T-helper 17 cell (primary cell): ENCODE results near the gene LRRC4C. TPM values are rescaled to one million over a fixed set of nuclear protein-coding genes. Genes with fewer than 3 reads are reported as not detected.
A peak's percentile ranks its signal among the peaks of the same experiment; 100 is the strongest.

Source experiments
- ATAC-seq: fragments of 150-1000 bp; cut with Tn5 transposase; 2 replicates; pipeline ENCODE4 v1.10.0; 2021; ENCODE audit warnings: mild to moderate bottlenecking, moderate library complexity
- DNase-seq, 3 donors: peaks; one replicate each; pipeline versions ENCODE4 v3.0.0 to v3.0.0-alpha.2; 2020 to 2021
- H3K9me3 ChIP-seq: one replicate; pipeline ENCODE4 v1.7.0; 2013; ENCODE audit warnings: low read length, mild to moderate bottlenecking; ENCODE audit not compliant: control insufficient read depth, poor library complexity, severe bottlenecking
- H3K27ac Mint-ChIP-seq: one replicate; pipeline ENCODE4 v1.8.0; 2022; ENCODE audit warnings: mild to moderate bottlenecking, moderate library complexity, mixed read lengths
- H3K27me3 Mint-ChIP-seq: one replicate; pipeline ENCODE4 v1.8.0; 2022; ENCODE audit warnings: mixed read lengths
- H3K36me3 Mint-ChIP-seq: one replicate; pipeline ENCODE4 v1.8.0; 2022; ENCODE audit warnings: low read depth, mixed read lengths
- H3K4me1 Mint-ChIP-seq: one replicate; pipeline ENCODE4 v1.8.0; 2022; ENCODE audit warnings: mild to moderate bottlenecking, mixed read lengths
- H3K4me3 Mint-ChIP-seq: one replicate; pipeline ENCODE4 v1.8.0; 2022; ENCODE audit warnings: mild to moderate bottlenecking, moderate library complexity, mixed read lengths
- total RNA-seq, 4 donors: library from RNA in 2 of 4; stranded (reverse) in 2 of 4; gene quantifications; one replicate each; pipeline ENCODE4 v1.2.3 and lab custom pipeline; 2022 to 2026

The LRRC4C gene
- total RNA-seq, 2 donors from 2014 or later: not detected

DNA sequence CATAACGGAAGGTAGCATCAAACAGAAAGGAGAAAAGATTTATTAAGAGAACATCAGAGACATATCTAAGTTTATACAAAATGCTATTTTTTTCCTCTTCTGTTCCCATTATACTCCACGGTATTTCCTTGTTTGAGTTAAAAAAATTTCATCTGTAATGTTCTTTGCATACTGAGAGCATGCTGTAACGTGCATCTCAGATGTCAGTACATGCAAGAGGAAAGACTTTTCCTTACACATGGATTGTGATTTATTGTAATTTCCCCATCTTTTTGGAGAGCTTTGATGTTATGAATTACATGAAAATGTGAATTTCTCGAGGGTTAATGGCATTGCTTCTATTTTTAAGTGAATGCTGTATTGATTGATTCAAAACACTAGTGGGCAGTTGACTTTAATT, 1164.0 kb downstream of the LRRC4C start:
- Mint-ChIP-seq H3K4me1 (peaks cover 7% of the 10 kb centered on the region), H3K4me3 (no peak overlapping the region), H3K27me3 (peaks cover 19% of the 10 kb centered on the region), H3K27ac (no peak overlapping the region), H3K36me3 (peaks cover 4% of the 10 kb centered on the region)
- H3K9me3 ChIP-seq: no peaks in the 10 kb centered on the region
- no peak for DNase-seq
- ATAC-seq: no peak

DNA sequence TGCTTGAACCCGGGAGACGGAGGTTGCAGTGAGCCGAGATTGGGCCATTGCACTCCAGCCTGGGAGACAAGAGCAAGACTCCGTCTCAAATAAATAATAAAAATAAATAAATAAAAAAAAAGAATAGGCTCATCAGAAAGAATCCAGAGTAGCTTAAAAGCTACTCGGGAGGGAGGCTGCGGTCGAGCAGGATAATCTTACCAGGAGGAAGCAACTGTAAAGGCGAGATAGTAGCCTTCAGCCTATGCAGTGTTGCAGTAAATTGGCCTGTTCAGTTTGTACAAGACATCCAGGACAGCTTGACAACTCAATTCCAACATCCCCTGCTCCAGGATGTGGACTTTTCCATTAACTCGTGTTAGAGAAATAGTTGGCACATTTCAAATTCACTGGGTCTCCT, 1164.7 kb downstream of the LRRC4C start:
- peaks cover 19% of the 10 kb centered on the region for H3K27me3 Mint-ChIP-seq
- no peaks in the 10 kb centered on the region for H3K9me3 ChIP-seq
- peaks cover 7% of the 10 kb centered on the region for H3K4me1 Mint-ChIP-seq
- DNase-seq (no peak), ATAC-seq (no peak)
- H3K4me3 Mint-ChIP-seq: no peak overlapping the region
- peaks cover 4% of the 10 kb centered on the region for H3K36me3 Mint-ChIP-seq
- H3K27ac Mint-ChIP-seq: no peak overlapping the region

DNA sequence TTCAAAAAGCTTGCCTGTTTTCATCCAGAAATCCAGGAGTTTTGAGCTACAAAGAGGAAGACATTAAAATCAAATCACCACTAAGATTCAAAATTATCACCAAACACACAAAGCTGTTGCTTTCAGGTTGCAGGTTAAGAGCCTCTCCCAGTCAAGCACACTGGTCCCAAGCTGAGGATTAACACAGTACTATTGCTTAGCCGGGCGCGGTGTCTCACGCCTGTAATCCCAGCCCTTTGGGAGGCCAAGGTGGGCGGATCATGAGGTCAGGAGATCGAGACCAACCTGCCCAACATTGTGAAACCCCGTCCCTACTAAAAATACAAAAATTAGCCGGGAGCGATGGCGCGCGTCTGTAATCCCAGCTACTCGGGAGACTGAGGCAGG, 1165.1 kb downstream of the LRRC4C start:
- no peak for ATAC-seq
- no peak overlapping the region for H3K27ac Mint-ChIP-seq
- H3K4me3 Mint-ChIP-seq: peak overlapping the region; percentile 83
- H3K9me3 ChIP-seq: no peaks in the 10 kb centered on the region
- peaks cover 19% of the 10 kb centered on the region for H3K27me3 Mint-ChIP-seq
- H3K36me3 Mint-ChIP-seq: peaks cover 4% of the 10 kb centered on the region
- peaks cover 7% of the 10 kb centered on the region for H3K4me1 Mint-ChIP-seq
- no peak for DNase-seq

- Mint-ChIP-seq H3K4me1 (peaks cover 7% of the 10 kb centered on the region), H3K36me3 (peaks cover 4% of the 10 kb centered on the region)
Measured at GRCh38 chr11:40293655-40294348, 1165.7 kb downstream of the LRRC4C start.

DNA sequence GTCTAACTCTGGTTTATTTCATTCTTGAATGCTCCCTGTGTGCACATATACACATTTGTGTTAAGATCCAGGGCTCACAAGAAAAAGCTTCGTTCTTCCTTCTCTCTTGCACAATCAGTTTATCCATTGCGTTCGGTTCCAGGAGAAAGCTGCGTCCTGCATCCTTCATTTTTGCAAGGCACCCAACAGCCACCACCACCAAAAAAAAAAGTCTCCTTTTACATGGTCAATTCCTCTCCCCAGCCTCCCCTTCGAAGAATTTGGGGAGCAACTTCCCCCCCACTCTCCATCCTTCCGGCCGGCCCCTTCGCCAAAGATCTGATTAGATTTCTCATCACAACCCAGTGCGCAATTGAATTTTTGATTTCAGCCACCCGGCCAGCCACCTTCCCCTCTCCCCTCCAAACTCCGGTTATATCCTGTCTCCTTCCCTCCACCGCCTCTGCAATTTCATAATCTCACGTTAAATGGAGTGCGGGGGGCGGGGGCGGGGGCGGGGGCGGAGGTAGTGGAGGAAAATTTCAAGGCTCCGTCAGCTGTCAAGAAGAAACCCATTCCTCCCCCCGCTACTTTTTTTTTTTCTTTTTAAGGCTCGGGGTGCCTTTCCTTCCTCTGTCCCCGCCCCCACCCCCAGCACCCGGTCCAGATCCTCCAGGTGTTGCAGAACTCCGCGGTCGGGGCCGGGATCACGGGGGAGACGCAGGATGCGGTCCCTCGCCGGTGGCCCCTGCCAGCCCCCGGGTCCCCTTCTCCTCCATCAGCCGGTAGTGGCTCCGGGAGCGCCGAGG, 1166.5 kb downstream of the LRRC4C start:
- Mint-ChIP-seq H3K4me1 (peaks cover 7% of the 10 kb centered on the region), H3K27ac (no peak overlapping the region), H3K36me3 (peaks cover 4% of the 10 kb centered on the region), H3K27me3 (peaks cover 19% of the 10 kb centered on the region), H3K4me3 (peak overlapping the region; percentile 83)
- no peak for ATAC-seq
- no peak for DNase-seq
- H3K9me3 ChIP-seq: no peaks in the 10 kb centered on the region

More at GRCh38 chr11:40293655-40294348, 1165.7 kb downstream of the LRRC4C start:
- no peaks in the 10 kb centered on the region for H3K9me3 ChIP-seq
- Mint-ChIP-seq H3K27me3 (peaks cover 19% of the 10 kb centered on the region), H3K4me3 (peak overlapping the region; percentile 83), H3K27ac (no peak overlapping the region)
- ATAC-seq (peak; percentile 62), DNase-seq (no peak)

- DNase-seq (no peak), ATAC-seq (no peak)
- Mint-ChIP-seq H3K36me3 (peaks cover 4% of the 10 kb centered on the region), H3K27ac (no peak overlapping the region), H3K4me1 (peaks cover 7% of the 10 kb centered on the region), H3K27me3 (peaks cover 19% of the 10 kb centered on the region), H3K4me3 (no peak overlapping the region)
- no peaks in the 10 kb centered on the region for H3K9me3 ChIP-seq
Measured at GRCh38 chr11:40291741-40292140, 1167.7 kb downstream of the LRRC4C start.

DNA sequence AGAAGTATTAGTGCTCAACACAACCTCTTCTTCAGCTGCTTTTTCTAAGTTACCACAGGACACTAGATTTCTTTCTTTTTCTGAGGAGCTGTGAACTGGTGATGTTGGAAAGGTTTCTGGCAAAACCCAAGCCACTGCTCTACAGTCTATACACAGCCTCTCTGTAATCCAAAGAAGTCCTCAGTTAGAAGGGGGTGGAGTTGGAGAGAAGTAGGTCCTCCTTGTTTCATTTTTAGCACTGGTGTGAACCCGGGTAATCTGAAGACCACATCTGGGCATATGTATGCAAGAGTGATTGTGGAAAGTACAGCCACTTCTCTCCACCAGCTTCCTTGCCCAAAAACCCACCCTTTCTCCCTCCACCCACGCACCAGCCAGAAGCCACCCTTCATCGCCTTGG, 1168.1 kb downstream of the LRRC4C start:
- DNase-seq (no peak), ATAC-seq (no peak)
- no peak overlapping the region for H3K27ac Mint-ChIP-seq
- H3K27me3 Mint-ChIP-seq: peaks cover 19% of the 10 kb centered on the region
- no peak overlapping the region for H3K4me3 Mint-ChIP-seq
- peaks cover 7% of the 10 kb centered on the region for H3K4me1 Mint-ChIP-seq
- no peaks in the 10 kb centered on the region for H3K9me3 ChIP-seq
- peaks cover 4% of the 10 kb centered on the region for H3K36me3 Mint-ChIP-seq

GRCh38 chr11:40290171-40290631, 1169.3 kb downstream of the LRRC4C start:
- H3K27ac Mint-ChIP-seq: no peak overlapping the region

DNA sequence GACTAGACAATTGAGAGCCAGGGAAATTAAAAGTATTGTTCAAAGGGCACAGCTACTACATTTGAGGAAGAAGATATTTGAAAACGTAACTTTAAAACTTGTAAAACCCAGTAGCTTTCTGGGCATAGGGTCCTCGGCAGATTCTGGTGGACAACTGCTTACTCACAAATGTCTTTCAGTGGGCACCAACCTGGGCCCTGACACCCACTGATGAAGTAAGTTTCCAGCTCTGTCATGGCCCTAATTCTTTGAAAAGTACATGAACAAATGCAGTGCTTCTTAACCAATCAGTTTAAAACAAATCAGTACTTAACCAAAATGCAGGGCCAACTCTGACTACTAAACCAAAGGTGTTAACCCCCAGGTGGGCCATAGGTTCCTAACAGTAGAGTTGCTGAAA, 1170.1 kb downstream of the LRRC4C start:
- DNase-seq (no peak), ATAC-seq (no peak)
- H3K9me3 ChIP-seq: no peaks in the 10 kb centered on the region
- Mint-ChIP-seq H3K27me3 (peaks cover 19% of the 10 kb centered on the region), H3K4me3 (no peak overlapping the region), H3K27ac (no peak overlapping the region), H3K4me1 (peaks cover 7% of the 10 kb centered on the region), H3K36me3 (peaks cover 4% of the 10 kb centered on the region)

More at GRCh38 chr11:40290171-40290631, 1169.3 kb downstream of the LRRC4C start:
- Mint-ChIP-seq H3K27me3 (peaks cover 19% of the 10 kb centered on the region), H3K4me1 (peaks cover 7% of the 10 kb centered on the region), H3K4me3 (no peak overlapping the region), H3K36me3 (peaks cover 4% of the 10 kb centered on the region)
- no peak for DNase-seq
- no peak for ATAC-seq
- no peaks in the 10 kb centered on the region for H3K9me3 ChIP-seq

- DNase-seq: no peak
- Mint-ChIP-seq H3K4me1 (no peaks in the 10 kb centered on the region), H3K27ac (no peak overlapping the region), H3K36me3 (no peaks in the 10 kb centered on the region), H3K4me3 (no peak overlapping the region), H3K27me3 (peaks cover 13% of the 10 kb centered on the region)
- no peak for ATAC-seq
- H3K9me3 ChIP-seq: no peaks in the 10 kb centered on the region
Measured at GRCh38 chr11:40287916-40288803, 1171.3 kb downstream of the LRRC4C start.

GRCh38 chr11:40286137-40286536, 1173.3 kb downstream of the LRRC4C start:
- H3K27me3 Mint-ChIP-seq: no peaks in the 10 kb centered on the region

DNA sequence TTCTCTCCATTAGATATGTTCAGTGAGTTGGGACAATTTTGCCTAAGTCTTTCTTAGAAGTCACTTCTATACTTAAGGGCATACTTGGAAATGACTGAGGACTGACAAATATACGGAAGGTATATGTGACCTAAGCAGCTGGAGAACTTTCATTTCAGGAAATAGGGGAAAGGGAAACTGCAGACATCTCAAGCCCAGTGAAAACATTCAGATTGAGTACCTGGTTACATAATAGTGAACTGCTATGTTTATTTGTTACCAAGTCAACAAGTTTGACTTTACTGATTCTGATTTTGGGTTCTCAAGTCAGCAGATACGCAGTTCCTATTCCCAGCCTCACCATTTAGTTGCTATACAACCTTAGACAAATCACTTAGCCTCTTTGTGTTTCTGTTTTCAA, 1173.9 kb downstream of the LRRC4C start:
- DNase-seq (no peak), ATAC-seq (no peak)
- no peaks in the 10 kb centered on the region for H3K4me1 Mint-ChIP-seq
- H3K27me3 Mint-ChIP-seq: no peaks in the 10 kb centered on the region
- no peaks in the 10 kb centered on the region for H3K36me3 Mint-ChIP-seq
- no peak overlapping the region for H3K4me3 Mint-ChIP-seq
- H3K27ac Mint-ChIP-seq: no peak overlapping the region
- no peaks in the 10 kb centered on the region for H3K9me3 ChIP-seq

More at GRCh38 chr11:40286137-40286536, 1173.3 kb downstream of the LRRC4C start:
- H3K27ac Mint-ChIP-seq: no peak overlapping the region
- H3K4me3 Mint-ChIP-seq: no peak overlapping the region
- no peak for DNase-seq
- H3K9me3 ChIP-seq: no peaks in the 10 kb centered on the region
- ATAC-seq: no peak
- H3K36me3 Mint-ChIP-seq: no peaks in the 10 kb centered on the region
- H3K4me1 Mint-ChIP-seq: no peaks in the 10 kb centered on the region

GRCh38 chr11:40281052-40281580, 1178.3 kb downstream of the LRRC4C start:
- no peak for ATAC-seq
- Mint-ChIP-seq H3K27ac (no peak overlapping the region), H3K4me3 (no peak overlapping the region), H3K27me3 (no peaks in the 10 kb centered on the region), H3K36me3 (no peaks in the 10 kb centered on the region), H3K4me1 (no peaks in the 10 kb centered on the region)
- DNase-seq: no peak
- H3K9me3 ChIP-seq: no peaks in the 10 kb centered on the region
